ENCODE results near the gene CRACR2B. TPM values are rescaled to one million over a fixed set of nuclear protein-coding genes. Genes with fewer than 3 reads are reported as not detected.
A peak's percentile ranks its signal among the peaks of the same experiment; 100 is the strongest.

The CRACR2B gene
- total and polyA plus RNA-seq, 2 of the 13 experiments (the other 11 are each of a cell fraction or from before 2014, with no cell fraction given) = 14.9 to 21.0 TPM

DNA sequence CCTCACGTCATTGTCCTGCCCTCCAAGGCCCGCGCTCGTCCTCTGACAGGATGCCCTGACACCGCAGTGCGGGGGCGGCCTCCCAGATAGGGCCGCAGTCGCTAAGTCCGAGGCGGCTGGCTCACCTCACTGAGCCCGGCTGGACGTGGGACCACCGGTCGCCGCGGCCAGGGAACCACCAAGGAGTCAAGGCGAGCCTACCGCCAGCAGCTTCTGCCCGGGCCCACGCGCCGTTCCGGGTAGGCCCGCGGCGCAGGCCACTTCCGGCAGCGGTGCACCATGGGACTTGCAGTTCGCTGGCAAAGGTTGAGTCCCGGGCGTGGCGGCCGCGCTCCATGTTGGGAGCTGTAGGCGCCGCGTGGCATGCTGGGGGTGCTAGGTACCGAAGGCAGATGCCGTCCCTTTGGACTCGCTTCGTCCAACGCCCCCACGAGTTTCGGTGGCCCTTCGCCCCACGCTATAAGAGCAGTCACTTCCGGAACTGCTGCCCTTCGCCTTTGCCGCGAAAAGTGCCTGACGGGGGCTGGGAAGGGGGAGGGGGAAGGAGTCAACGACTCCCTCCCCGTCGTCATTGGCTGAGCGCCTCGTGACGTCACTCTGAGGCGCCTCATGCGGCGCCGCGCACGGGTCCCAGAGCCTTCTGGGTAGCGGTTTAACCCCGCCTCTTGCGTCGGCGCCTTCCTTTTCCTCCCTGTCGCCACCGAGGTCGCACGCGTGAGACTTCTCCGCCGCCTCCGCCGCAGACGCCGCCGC is 18.3 kb upstream of the CRACR2B start, which contains the start of gene RPLP2 (continued):
- TF ChIP-seq IKZF4 (CRISPR knock-in tag; IDR thresholded peaks at IDR 0.05; ENCODE audit: borderline replicate concordance, low read depth, not compliant biosample characterization) (peak; percentile 87), ZNF670 (CRISPR knock-in tag; IDR thresholded peaks at IDR 0.05; ENCODE audit: borderline replicate concordance) (peak; percentile 94; the same call in 1 of the 2 replicates), XRCC5 (optimal IDR thresholded peaks at IDR 0.05; ENCODE audit: low read length) (peak; percentile 72), CENPT (CRISPR knock-in tag; IDR thresholded peaks at IDR 0.05; ENCODE audit: low read depth) (peak; percentile 74), ZSCAN29 (CRISPR knock-in tag; conservative IDR thresholded peaks at IDR 0.05) (no peak; the same call in 1 of the 2 replicates), ZNF776 (CRISPR knock-in tag; IDR thresholded peaks at IDR 0.05) (no peak; the same call in 1 of the 2 replicates), ZNF792 (CRISPR knock-in tag; IDR thresholded peaks at IDR 0.05) (peak; percentile 2; the same call in 1 of the 2 replicates), FLYWCH1 (CRISPR knock-in tag; IDR thresholded peaks at IDR 0.05) (no peak), KMT2B (CRISPR knock-in tag; IDR thresholded peaks at IDR 0.05) (peak; percentile 77), PAF1 (CRISPR knock-in tag; IDR thresholded peaks at IDR 0.05) (no peak)
- TF ChIP-seq, protein P1, sequence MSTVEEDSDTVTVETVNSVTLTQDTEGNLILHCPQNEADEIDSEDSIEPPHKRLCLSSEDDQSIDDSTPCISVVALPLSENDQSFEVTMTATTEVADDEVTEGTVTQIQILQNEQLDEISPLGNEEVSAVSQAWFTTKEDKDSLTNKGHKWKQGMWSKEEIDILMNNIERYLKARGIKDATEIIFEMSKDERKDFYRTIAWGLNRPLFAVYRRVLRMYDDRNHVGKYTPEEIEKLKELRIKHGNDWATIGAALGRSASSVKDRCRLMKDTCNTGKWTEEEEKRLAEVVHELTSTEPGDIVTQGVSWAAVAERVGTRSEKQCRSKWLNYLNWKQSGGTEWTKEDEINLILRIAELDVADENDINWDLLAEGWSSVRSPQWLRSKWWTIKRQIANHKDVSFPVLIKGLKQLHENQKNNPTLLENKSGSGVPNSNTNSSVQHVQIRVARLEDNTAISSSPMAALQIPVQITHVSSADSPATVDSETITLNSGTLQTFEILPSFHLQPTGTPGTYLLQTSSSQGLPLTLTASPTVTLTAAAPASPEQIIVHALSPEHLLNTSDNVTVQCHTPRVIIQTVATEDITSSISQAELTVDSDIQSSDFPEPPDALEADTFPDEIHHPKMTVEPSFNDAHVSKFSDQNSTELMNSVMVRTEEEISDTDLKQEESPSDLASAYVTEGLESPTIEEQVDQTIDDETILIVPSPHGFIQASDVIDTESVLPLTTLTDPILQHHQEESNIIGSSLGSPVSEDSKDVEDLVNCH (CRISPR knock-in tag; IDR thresholded peaks at IDR 0.05) = no peak; the same call in 1 of the 2 replicates
- TF ChIP-seq, protein P2, sequence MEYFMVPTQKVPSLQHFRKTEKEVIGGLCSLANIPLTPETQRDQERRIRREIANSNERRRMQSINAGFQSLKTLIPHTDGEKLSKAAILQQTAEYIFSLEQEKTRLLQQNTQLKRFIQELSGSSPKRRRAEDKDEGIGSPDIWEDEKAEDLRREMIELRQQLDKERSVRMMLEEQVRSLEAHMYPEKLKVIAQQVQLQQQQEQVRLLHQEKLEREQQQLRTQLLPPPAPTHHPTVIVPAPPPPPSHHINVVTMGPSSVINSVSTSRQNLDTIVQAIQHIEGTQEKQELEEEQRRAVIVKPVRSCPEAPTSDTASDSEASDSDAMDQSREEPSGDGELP (IDR thresholded peaks at IDR 0.05; ENCODE audit: borderline replicate concordance, low read depth) = no peak
- TF ChIP-seq, protein P3, sequence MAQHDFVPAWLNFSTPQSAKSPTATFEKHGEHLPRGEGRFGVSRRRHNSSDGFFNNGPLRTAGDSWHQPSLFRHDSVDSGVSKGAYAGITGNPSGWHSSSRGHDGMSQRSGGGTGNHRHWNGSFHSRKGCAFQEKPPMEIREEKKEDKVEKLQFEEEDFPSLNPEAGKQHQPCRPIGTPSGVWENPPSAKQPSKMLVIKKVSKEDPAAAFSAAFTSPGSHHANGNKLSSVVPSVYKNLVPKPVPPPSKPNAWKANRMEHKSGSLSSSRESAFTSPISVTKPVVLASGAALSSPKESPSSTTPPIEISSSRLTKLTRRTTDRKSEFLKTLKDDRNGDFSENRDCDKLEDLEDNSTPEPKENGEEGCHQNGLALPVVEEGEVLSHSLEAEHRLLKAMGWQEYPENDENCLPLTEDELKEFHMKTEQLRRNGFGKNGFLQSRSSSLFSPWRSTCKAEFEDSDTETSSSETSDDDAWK (CRISPR knock-in tag; IDR thresholded peaks at IDR 0.05) = no peak
- TF ChIP-seq, protein P4, sequence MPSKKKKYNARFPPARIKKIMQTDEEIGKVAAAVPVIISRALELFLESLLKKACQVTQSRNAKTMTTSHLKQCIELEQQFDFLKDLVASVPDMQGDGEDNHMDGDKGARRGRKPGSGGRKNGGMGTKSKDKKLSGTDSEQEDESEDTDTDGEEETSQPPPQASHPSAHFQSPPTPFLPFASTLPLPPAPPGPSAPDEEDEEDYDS (CRISPR knock-in tag; IDR thresholded peaks at IDR 0.05) = peak; percentile 92
- TF ChIP-seq, protein P5, sequence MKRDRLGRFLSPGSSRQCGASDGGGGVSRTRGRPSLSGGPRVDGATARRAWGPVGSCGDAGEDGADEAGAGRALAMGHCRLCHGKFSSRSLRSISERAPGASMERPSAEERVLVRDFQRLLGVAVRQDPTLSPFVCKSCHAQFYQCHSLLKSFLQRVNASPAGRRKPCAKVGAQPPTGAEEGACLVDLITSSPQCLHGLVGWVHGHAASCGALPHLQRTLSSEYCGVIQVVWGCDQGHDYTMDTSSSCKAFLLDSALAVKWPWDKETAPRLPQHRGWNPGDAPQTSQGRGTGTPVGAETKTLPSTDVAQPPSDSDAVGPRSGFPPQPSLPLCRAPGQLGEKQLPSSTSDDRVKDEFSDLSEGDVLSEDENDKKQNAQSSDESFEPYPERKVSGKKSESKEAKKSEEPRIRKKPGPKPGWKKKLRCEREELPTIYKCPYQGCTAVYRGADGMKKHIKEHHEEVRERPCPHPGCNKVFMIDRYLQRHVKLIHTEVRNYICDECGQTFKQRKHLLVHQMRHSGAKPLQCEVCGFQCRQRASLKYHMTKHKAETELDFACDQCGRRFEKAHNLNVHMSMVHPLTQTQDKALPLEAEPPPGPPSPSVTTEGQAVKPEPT (CRISPR knock-in tag; IDR thresholded peaks at IDR 0.05; ENCODE audit: low read depth) = peak; percentile 59; the same call in 1 of the 2 replicates
- TF ChIP-seq, protein P6, sequence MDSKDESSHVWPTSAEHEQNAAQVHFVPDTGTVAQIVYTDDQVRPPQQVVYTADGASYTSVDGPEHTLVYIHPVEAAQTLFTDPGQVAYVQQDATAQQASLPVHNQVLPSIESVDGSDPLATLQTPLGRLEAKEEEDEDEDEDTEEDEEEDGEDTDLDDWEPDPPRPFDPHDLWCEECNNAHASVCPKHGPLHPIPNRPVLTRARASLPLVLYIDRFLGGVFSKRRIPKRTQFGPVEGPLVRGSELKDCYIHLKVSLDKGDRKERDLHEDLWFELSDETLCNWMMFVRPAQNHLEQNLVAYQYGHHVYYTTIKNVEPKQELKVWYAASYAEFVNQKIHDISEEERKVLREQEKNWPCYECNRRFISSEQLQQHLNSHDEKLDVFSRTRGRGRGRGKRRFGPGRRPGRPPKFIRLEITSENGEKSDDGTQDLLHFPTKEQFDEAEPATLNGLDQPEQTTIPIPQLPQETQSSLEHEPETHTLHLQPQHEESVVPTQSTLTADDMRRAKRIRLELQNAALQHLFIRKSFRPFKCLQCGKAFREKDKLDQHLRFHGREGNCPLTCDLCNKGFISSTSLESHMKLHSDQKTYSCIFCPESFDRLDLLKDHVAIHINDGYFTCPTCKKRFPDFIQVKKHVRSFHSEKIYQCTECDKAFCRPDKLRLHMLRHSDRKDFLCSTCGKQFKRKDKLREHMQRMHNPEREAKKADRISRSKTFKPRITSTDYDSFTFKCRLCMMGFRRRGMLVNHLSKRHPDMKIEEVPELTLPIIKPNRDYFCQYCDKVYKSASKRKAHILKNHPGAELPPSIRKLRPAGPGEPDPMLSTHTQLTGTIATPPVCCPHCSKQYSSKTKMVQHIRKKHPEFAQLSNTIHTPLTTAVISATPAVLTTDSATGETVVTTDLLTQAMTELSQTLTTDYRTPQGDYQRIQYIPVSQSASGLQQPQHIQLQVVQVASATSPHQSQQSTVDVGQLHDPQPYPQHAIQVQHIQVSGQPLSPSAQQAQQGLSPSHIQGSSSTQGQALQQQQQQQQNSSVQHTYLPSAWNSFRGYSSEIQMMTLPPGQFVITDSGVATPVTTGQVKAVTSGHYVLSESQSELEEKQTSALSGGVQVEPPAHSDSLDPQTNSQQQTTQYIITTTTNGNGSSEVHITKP (CRISPR knock-in tag; IDR thresholded peaks at IDR 0.05; ENCODE audit: low read depth) = peak; percentile 40; the same call in 1 of the 2 replicates
- TF ChIP-seq, protein P7, sequence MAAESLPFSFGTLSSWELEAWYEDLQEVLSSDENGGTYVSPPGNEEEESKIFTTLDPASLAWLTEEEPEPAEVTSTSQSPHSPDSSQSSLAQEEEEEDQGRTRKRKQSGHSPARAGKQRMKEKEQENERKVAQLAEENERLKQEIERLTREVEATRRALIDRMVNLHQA (CRISPR knock-in tag; IDR thresholded peaks at IDR 0.05) = no peak

All from HepG2 (cell line).